ENCODE results near the gene CT45A9.
"Not testable (repeated sequence)": the region's sequence is repeated elsewhere in the genome, so short reads cannot be mapped to it uniquely, and the experiment has no call there.

GRCh38 chrX:135819912-135820311 lies 51.7 kb downstream of the CT45A9 start, which contains the start of gene CT45A2:
- not testable (repeated sequence) for TF ChIP-seq ARNT (IDR thresholded peaks at IDR 0.05); ZNF384 (IDR thresholded peaks at IDR 0.05); FOXK2 (IDR thresholded peaks at IDR 0.05); TARDBP (IDR thresholded peaks at IDR 0.05); CTBP1 (IDR thresholded peaks at IDR 0.05; ENCODE audit: borderline replicate concordance); SP1 (IDR thresholded peaks at IDR 0.05); BHLHE40 (IDR thresholded peaks at IDR 0.05; ENCODE audit: borderline replicate concordance); HDGF (IDR thresholded peaks at IDR 0.05; ENCODE audit: borderline replicate concordance)

All from HEK293T (cell line).